HCT116 (cell line): ENCODE results near the gene FBN3. TPM values are rescaled to one million over a fixed set of nuclear protein-coding genes. Genes with fewer than 3 reads are reported as not detected.

Source experiments
- ATAC-seq: fragments of 200-7000 bp; cut with Tn5 transposase; 2 replicates; pipeline ENCODE4 v1.9.1; 2020; ENCODE audit warnings: mild to moderate bottlenecking, moderate library complexity
- BruUV-seq: library from RNA; stranded (reverse); fragments of 400-500 nt; replicated peaks from 2 replicates; lab custom pipeline; 2021; lab: Mats Ljungman, UMichigan
- CTCF ChIA-PET: fragments of 300-600 bp; sonication (Branson Sonifier 250); formaldehyde crosslinking; loops from one replicate; lab custom pipeline; 2021; ENCODE audit warnings: antibody characterized with exemption; lab: Charles Lee
- POLR2A ChIA-PET: fragments of 300-600, 350-600 bp; sonication (Branson Sonifier 250); formaldehyde crosslinking; loops from one replicate; lab custom pipeline; 2021; ENCODE audit warnings: antibody characterized with exemption; lab: Charles Lee
- RAD21 ChIA-PET, 2 experiments: fragments of 300-600 bp; sonication (Branson Sonifier 250); formaldehyde crosslinking; loops; one replicate each; lab custom pipeline; 2023; ENCODE audit warnings: low total read pairs in 2 of 2; ENCODE audit not compliant: uncharacterized antibody in 2 of 2, unreplicated experiment in 2 of 2, low non-redundant PET in 1 of 2; lab: Charles Lee
- DNase-seq: peaks from one replicate; pipeline ENCODE4 v3.0.0-alpha.2; 2010; ENCODE audit warnings: low read depth, low spot score
- H2AFZ ChIP-seq: fragments of 200-600 bp; shearing (Covaris generic), sonication (generic); 2 replicates; pipeline ENCODE4 v1.6.1; 2017; ENCODE audit warnings: low read depth, mixed run types, mixed read lengths, antibody characterized with exemption, low read length; ENCODE audit not compliant: poor library complexity, severe bottlenecking
- H3K27ac ChIP-seq: 2 replicates; pipeline ENCODE4 v1.5.1; 2012; ENCODE audit warnings: low read depth, low read length
- H3K27me3 ChIP-seq: fragments of 200-600 bp; sonication (generic); 2 replicates; pipeline ENCODE4 v1.6.1; 2016; ENCODE audit warnings: mixed run types, low read length, mixed read lengths; ENCODE audit not compliant: insufficient read depth
- H3K36me3 ChIP-seq, 2 experiments: fragments of 200-500 bp in 1 of 2; fragments of 200-600 bp in 1 of 2; sonication (Bioruptor generic) in 1 of 2; sonication (generic) in 1 of 2; 2 replicates each; pipeline versions ENCODE4 v1.5.1 to v1.6.1; 2014 to 2016; ENCODE audit warnings: low read length in 2 of 2, inconsistent platforms in 1 of 2, mixed read lengths in 1 of 2, mixed run types in 1 of 2; ENCODE audit not compliant: insufficient read depth in 2 of 2, control insufficient read depth in 1 of 2
- H3K4me1 ChIP-seq, 2 experiments: fragments of 200-600 bp in 1 of 2; sonication (generic) in 1 of 2; 2 replicates each; pipeline versions ENCODE4 v1.5.1 to v1.6.1; 2012 to 2017; ENCODE audit warnings: low read length in 2 of 2, inconsistent platforms in 1 of 2, mild to moderate bottlenecking in 1 of 2, mixed read lengths in 1 of 2, mixed run types in 1 of 2, moderate library complexity in 1 of 2; ENCODE audit not compliant: insufficient read depth in 2 of 2, control insufficient read depth in 1 of 2
- H3K4me2 ChIP-seq: fragments of 200-600 bp; sonication (generic); 2 replicates; pipeline ENCODE4 v1.6.1; 2017; ENCODE audit warnings: mixed run types, low read length, mixed read lengths
- H3K4me3 ChIP-seq, 2 experiments: fragments of 200-600 bp in 1 of 2; sonication (generic) in 1 of 2; replicated peaks in 1 of 2; 2 replicates each; pipeline ENCODE4 v1.5.1; 2011 to 2016; ENCODE audit warnings: low read length in 2 of 2, control low read depth in 1 of 2, low read depth in 1 of 2, mild to moderate bottlenecking in 1 of 2, mixed read lengths in 1 of 2, mixed run types in 1 of 2
- H3K79me2 ChIP-seq: fragments of 200-600 bp; sonication (generic); 2 replicates; pipeline ENCODE4 v1.6.1; 2017; ENCODE audit warnings: mild to moderate bottlenecking, mixed run types, low read length, moderate library complexity, mixed read lengths; ENCODE audit not compliant: insufficient read depth
- H3K9ac ChIP-seq: fragments of 200-600 bp; sonication (generic); 2 replicates; pipeline ENCODE4 v1.6.1; 2016; ENCODE audit warnings: low read length, mixed read lengths
- H3K9me2 ChIP-seq: fragments of 200-600 bp; sonication (generic), shearing (Covaris generic); 2 replicates; pipeline ENCODE4 v1.6.1; 2017; ENCODE audit warnings: mixed run types, mild to moderate bottlenecking, moderate library complexity; ENCODE audit not compliant: insufficient read depth
- H3K9me3 ChIP-seq, 2 experiments: fragments of 200-500 bp in 1 of 2; fragments of 200-600 bp in 1 of 2; sonication (Bioruptor generic) in 1 of 2; sonication (generic) in 1 of 2; 2 replicates each; pipeline ENCODE4 v1.6.1; 2014 to 2017; ENCODE audit warnings: low read length in 2 of 2, mixed read lengths in 2 of 2, inconsistent platforms in 1 of 2, low read depth in 1 of 2, mild to moderate bottlenecking in 1 of 2, mixed run types in 1 of 2, moderate library complexity in 1 of 2; ENCODE audit not compliant: control insufficient read depth in 1 of 2, insufficient read depth in 1 of 2
- H4K20me1 ChIP-seq: fragments of 200-600 bp; sonication (generic), shearing (Covaris generic); 2 replicates; pipeline ENCODE4 v1.6.1; 2017; ENCODE audit warnings: mixed run types, mild to moderate bottlenecking, moderate library complexity; ENCODE audit not compliant: insufficient read depth
- CBX3 ChIP-seq: IDR thresholded peaks from 2 replicates; pipeline ENCODE4 v1.6.1; 2012; ENCODE audit warnings: low read depth
- CEBPB ChIP-seq: IDR thresholded peaks from 2 replicates; pipeline ENCODE4 v1.6.1; 2012; ENCODE audit warnings: low read depth
- EGR1 ChIP-seq: IDR thresholded peaks from 2 replicates; pipeline ENCODE4 v1.6.1; 2012; ENCODE audit warnings: low read depth
- EZH2 ChIP-seq: fragments of 200-600 bp; sonication (generic); IDR thresholded peaks from 2 replicates; pipeline ENCODE4 v1.6.1; 2017; ENCODE audit warnings: antibody characterized with exemption, mixed run types
- EZH2phosphoT487 ChIP-seq: fragments of 200-600 bp; IDR thresholded peaks from 2 replicates; pipeline ENCODE4 v1.6.1; 2018; ENCODE audit warnings: antibody characterized with exemption, borderline replicate concordance
- FOSL1 ChIP-seq: IDR thresholded peaks from 2 replicates; pipeline ENCODE4 v1.6.1; 2012; ENCODE audit warnings: low read depth
- JUND ChIP-seq: IDR thresholded peaks from 2 replicates; pipeline ENCODE4 v1.6.1; 2012
- POLR2A ChIP-seq: IDR thresholded peaks from 2 replicates; pipeline ENCODE4 v1.7.0; 2011; ENCODE audit warnings: borderline replicate concordance; ENCODE audit not compliant: insufficient read depth, insufficient read length; ENCODE audit errors: extremely low read depth
- POLR2AphosphoS5 ChIP-seq: IDR thresholded peaks from 2 replicates; pipeline ENCODE4 v1.6.1; 2011; ENCODE audit warnings: mild to moderate bottlenecking, low read depth, low read length, moderate library complexity
- RAD21 ChIP-seq: IDR thresholded peaks from 2 replicates; pipeline ENCODE4 v1.6.1; 2012; ENCODE audit warnings: low read depth, mild to moderate bottlenecking
- SP1 ChIP-seq: IDR thresholded peaks from 2 replicates; pipeline ENCODE4 v1.6.1; 2012; ENCODE audit warnings: low read depth
- SRF ChIP-seq: IDR thresholded peaks from 2 replicates; pipeline ENCODE4 v1.6.1; 2012; ENCODE audit warnings: low read depth
- ZNF274 ChIP-seq: fragments of 200-500 bp; sonication (Bioruptor generic); IDR thresholded peaks from 2 replicates; pipeline ENCODE4 v1.6.1; 2014; ENCODE audit warnings: mild to moderate bottlenecking, low read depth, low read length, inconsistent platforms
- intact Hi-C: fragments of 100-400 bp; cut with micrococcal nuclease; formaldehyde crosslinking; loops from 2 replicates; pipeline ENCODE4 v1.10.0; 2022
- total RNA-seq: library from RNA; stranded (reverse); gene quantifications from one replicate; pipeline ENCODE4 v1.2.1, GENCODE V29; 2021; ENCODE audit not compliant: unreplicated experiment
- TF ChIP-seq, protein P1 (sequence below), 3 experiments: fragments of 200-600 bp in 1 of 3; sonication (generic) in 1 of 3; IDR thresholded peaks in 2 of 3; conservative IDR thresholded peaks in 1 of 3; 2 replicates each; pipeline ENCODE4 v1.5.1; 2012 to 2017; ENCODE audit warnings: low read depth in 2 of 3, low read length in 2 of 3, antibody characterized with exemption in 1 of 3, borderline replicate concordance in 1 of 3, control low read depth in 1 of 3, mild to moderate bottlenecking in 1 of 3, mixed read lengths in 1 of 3, mixed run types in 1 of 3, moderate library complexity in 1 of 3; ENCODE audit not compliant: insufficient read depth in 1 of 3
- TF ChIP-seq, protein P2 (sequence below): IDR thresholded peaks from 2 replicates; pipeline ENCODE4 v1.6.1; 2011; ENCODE audit warnings: mild to moderate bottlenecking, low read length, moderate library complexity; ENCODE audit not compliant: insufficient replicate concordance; ENCODE audit errors: extremely low read depth
- TF ChIP-seq, protein P3 (sequence below): IDR thresholded peaks from 2 replicates; pipeline ENCODE4 v1.6.1; 2012
- TF ChIP-seq, protein P4 (sequence below): IDR thresholded peaks from 2 replicates; pipeline ENCODE4 v1.6.1; 2012; ENCODE audit warnings: low read depth

Gene FBN3
- total RNA-seq, 1 experiment from 2014 or later: 6.6 TPM

DNA sequence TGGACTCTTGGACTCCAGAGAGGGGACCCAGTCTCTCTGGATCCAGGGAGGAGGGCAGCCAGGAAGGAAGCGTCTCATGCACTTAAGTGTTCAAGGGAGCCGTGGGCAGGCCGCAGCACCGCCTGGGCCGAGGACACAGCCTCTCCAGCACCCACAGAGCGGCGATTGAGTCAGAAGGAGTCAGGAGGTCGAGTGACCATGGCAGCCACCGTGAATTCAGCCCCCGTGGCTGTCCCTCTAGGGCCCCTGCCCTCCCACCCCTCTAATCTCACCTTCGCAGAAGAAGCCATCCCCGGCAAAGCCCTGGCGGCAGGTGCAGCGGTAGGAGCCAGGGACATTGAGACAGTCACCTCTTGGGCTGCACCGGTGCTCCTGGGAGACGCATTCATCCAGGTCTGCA lies 38.0 kb downstream of the FBN3 start:
- Histone ChIP-seq H3K4me3 (no peak overlapping the region), H3K9me2 (no peaks in the 10 kb centered on the region), H3K36me3 (no peaks in the 10 kb centered on the region), H2AFZ (no peak overlapping the region), H3K4me2 (no peak overlapping the region), H4K20me1 (no peaks in the 10 kb centered on the region), H3K27me3 (no peaks in the 10 kb centered on the region), H3K79me2 (no peaks in the 10 kb centered on the region), H3K9ac (no peak overlapping the region), H3K4me1 (no peaks in the 10 kb centered on the region), H3K9me3 (no peaks in the 10 kb centered on the region), H3K27ac (no peak overlapping the region)
- ATAC-seq (no peak), DNase-seq (no peak)
- BruUV-seq: no TSS peak
- ChIA-PET CTCF (no interaction called here), POLR2A (no interaction called here), RAD21 (no interaction called here)
- intact Hi-C loops: no loop called here
- no peak for TF ChIP-seq SRF
- TF ChIP-seq, protein P1, sequence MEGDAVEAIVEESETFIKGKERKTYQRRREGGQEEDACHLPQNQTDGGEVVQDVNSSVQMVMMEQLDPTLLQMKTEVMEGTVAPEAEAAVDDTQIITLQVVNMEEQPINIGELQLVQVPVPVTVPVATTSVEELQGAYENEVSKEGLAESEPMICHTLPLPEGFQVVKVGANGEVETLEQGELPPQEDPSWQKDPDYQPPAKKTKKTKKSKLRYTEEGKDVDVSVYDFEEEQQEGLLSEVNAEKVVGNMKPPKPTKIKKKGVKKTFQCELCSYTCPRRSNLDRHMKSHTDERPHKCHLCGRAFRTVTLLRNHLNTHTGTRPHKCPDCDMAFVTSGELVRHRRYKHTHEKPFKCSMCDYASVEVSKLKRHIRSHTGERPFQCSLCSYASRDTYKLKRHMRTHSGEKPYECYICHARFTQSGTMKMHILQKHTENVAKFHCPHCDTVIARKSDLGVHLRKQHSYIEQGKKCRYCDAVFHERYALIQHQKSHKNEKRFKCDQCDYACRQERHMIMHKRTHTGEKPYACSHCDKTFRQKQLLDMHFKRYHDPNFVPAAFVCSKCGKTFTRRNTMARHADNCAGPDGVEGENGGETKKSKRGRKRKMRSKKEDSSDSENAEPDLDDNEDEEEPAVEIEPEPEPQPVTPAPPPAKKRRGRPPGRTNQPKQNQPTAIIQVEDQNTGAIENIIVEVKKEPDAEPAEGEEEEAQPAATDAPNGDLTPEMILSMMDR (IDR thresholded peaks at IDR 0.05 in 2 of 3, conservative IDR thresholded peaks at IDR 0.05 in 1 of 3; ENCODE audit: borderline replicate concordance in 1 of 3, insufficient read depth in 1 of 3, low read depth in 2 of 3, low read length in 2 of 3): no peak
- TF ChIP-seq SP1: no peak
- no peak for TF ChIP-seq POLR2AphosphoS5
- no peak for TF ChIP-seq EZH2phosphoT487
- no peak for TF ChIP-seq RAD21
- no peak for TF ChIP-seq EGR1
- no peak for TF ChIP-seq EZH2
- TF ChIP-seq CBX3: no peak
- TF ChIP-seq ZNF274: no peak
- TF ChIP-seq CEBPB: no peak
- TF ChIP-seq FOSL1: no peak
- TF ChIP-seq, protein P2, sequence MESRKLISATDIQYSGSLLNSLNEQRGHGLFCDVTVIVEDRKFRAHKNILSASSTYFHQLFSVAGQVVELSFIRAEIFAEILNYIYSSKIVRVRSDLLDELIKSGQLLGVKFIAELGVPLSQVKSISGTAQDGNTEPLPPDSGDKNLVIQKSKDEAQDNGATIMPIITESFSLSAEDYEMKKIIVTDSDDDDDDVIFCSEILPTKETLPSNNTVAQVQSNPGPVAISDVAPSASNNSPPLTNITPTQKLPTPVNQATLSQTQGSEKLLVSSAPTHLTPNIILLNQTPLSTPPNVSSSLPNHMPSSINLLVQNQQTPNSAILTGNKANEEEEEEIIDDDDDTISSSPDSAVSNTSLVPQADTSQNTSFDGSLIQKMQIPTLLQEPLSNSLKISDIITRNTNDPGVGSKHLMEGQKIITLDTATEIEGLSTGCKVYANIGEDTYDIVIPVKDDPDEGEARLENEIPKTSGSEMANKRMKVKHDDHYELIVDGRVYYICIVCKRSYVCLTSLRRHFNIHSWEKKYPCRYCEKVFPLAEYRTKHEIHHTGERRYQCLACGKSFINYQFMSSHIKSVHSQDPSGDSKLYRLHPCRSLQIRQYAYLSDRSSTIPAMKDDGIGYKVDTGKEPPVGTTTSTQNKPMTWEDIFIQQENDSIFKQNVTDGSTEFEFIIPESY: no peak
- TF ChIP-seq JUND: no peak
- TF ChIP-seq, protein P3, sequence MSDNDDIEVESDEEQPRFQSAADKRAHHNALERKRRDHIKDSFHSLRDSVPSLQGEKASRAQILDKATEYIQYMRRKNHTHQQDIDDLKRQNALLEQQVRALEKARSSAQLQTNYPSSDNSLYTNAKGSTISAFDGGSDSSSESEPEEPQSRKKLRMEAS: no peak
- no peak for TF ChIP-seq POLR2A
- TF ChIP-seq, protein P4, sequence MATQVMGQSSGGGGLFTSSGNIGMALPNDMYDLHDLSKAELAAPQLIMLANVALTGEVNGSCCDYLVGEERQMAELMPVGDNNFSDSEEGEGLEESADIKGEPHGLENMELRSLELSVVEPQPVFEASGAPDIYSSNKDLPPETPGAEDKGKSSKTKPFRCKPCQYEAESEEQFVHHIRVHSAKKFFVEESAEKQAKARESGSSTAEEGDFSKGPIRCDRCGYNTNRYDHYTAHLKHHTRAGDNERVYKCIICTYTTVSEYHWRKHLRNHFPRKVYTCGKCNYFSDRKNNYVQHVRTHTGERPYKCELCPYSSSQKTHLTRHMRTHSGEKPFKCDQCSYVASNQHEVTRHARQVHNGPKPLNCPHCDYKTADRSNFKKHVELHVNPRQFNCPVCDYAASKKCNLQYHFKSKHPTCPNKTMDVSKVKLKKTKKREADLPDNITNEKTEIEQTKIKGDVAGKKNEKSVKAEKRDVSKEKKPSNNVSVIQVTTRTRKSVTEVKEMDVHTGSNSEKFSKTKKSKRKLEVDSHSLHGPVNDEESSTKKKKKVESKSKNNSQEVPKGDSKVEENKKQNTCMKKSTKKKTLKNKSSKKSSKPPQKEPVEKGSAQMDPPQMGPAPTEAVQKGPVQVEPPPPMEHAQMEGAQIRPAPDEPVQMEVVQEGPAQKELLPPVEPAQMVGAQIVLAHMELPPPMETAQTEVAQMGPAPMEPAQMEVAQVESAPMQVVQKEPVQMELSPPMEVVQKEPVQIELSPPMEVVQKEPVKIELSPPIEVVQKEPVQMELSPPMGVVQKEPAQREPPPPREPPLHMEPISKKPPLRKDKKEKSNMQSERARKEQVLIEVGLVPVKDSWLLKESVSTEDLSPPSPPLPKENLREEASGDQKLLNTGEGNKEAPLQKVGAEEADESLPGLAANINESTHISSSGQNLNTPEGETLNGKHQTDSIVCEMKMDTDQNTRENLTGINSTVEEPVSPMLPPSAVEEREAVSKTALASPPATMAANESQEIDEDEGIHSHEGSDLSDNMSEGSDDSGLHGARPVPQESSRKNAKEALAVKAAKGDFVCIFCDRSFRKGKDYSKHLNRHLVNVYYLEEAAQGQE: no peak
